Measurements from ENCODE around the gene EPB41. TPM values are rescaled to one million over a fixed set of nuclear protein-coding genes. Genes with fewer than 3 reads are reported as not detected.
"Not testable (repeated sequence)": the region's sequence is repeated elsewhere in the genome, so short reads cannot be mapped to it uniquely, and the experiment has no call there.

The EPB41 gene
- total RNA-seq, 1 experiment from 2014 or later, result 29.7 TPM

DNA sequence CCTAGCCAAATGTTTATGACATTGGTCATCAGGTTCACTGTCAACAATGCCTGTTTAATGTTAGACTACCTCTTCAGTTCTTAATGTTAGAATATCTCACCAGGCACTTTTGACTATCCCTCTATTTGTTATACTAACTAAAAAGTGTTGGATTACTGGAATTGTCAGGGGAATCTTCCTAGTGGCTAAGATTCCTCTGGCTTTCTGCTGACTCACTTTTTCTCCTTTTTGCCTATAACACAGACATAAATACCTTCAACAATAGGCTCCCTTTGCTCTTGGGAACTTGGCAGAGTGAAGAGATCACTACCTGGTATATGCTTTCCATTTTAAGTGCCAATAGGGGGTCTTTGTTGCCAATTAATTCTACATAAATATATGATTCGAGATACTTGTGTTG is 140.8 kb downstream of the EPB41 start:
- in situ Hi-C loops (cut with HindIII; ENCODE audit: low pct_unique_long_range_greater_than_20kb, low sequenced_read_pairs), result no loop called here
- no peak for DNase-seq (ENCODE audit: low read depth, low spot score)

DNA sequence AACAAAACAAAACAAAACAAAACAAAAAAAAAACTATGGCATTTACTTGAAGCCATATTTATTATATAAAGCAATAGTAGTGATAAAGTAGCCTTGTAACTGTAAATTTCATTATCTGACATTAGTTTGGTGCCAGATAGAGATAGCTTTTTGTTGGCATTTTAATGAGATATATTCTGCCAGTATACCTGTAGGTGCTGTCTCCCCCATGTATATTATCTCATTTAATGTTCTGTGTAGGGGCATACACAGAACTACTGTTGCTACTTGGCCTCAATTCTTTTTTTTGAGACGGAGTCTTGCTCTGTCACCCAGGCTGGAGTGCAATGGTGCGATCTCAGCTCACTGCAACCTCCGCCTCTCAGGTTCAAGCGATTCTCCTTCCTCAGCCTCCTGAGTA is 141.9 kb downstream of the EPB41 start:
- no peak for DNase-seq (ENCODE audit: low read depth, low spot score)
- in situ Hi-C loops (cut with HindIII; ENCODE audit: low pct_unique_long_range_greater_than_20kb, low sequenced_read_pairs), result no loop called here

DNA sequence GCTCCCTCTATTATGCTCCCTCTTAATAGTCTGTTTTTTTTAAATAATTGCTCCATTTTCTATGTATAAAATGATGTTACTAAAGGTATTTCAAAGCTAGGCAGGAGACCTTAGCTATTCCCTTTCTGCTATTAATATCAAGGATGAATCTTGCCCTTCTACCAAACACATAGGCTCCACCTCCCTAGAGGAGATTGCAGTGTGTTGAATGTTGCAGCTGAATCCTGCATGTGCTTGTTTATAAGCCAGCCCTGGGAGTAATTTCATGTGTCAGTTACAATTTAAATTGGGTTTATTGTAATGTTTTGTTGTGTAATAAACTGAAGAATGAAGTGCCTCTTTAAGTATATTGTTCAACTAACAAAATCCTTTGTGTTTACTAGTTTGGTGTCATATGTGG is 143.3 kb downstream of the EPB41 start:
- no peak for DNase-seq (ENCODE audit: low read depth, low spot score)
- in situ Hi-C loops (cut with HindIII; ENCODE audit: low pct_unique_long_range_greater_than_20kb, low sequenced_read_pairs), result no loop called here

DNA sequence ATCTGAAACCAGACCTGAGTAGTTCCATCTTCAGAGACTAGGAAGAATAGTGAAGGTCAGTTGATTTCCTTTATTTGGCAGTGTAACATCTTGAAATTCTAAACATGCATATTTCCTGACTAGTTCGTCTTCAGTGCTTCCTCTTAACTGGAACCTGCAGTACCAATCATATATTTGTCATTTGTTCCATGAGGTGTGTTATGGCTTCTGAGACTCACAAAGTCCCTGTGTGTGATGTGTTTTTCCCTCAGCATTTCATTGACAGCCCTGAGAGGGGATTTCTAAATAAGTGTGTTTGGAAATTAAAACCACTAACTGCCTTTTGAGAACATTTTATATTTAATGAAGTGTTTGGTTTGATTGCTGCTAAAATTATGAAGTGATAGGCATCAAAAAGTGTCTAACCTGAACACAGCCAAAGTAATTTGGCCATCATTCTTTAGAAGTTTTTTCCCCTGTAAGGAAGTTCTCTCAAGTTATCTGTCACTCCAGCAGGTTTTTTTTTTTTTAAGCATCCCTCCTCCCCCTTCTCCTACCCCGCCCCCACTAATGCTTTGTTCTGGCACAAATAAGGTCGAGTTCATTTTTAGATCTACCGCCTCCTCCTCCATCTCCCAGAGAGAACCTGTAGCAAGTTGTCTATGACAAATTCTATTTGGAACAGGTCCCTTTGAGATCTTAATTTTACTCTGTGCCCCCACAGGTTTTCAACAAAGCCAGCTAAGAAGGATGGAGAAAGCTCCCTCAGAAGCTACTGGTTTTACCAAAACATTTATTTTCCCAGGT is 148.0 kb downstream of the EPB41 start:
- in situ Hi-C loops (cut with HindIII; ENCODE audit: low pct_unique_long_range_greater_than_20kb, low sequenced_read_pairs), result no loop called here
- DNase-seq (ENCODE audit: low read depth, low spot score), result no peak

DNA sequence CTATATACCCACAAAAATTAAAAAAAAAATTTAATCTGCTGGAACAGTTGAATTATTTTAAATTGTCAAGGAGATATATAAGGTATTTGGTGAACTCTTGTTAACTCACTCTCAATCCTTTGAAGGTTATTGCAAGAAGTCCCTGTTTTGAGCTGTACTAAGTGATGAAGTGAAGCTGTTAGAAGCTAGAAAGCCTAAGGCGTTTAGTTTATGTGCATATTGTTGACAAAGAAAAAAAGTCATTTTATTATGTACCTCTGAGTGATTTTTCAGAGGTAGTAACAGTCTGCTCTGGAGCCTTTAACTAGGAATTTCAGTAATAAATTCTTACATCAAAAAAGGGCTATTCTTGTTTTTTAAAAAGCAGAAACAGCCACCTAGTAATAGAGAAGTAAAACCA is 149.7 kb downstream of the EPB41 start:
- in situ Hi-C loops (cut with HindIII; ENCODE audit: low pct_unique_long_range_greater_than_20kb, low sequenced_read_pairs), result no loop called here
- DNase-seq (ENCODE audit: low read depth, low spot score), result no peak

DNA sequence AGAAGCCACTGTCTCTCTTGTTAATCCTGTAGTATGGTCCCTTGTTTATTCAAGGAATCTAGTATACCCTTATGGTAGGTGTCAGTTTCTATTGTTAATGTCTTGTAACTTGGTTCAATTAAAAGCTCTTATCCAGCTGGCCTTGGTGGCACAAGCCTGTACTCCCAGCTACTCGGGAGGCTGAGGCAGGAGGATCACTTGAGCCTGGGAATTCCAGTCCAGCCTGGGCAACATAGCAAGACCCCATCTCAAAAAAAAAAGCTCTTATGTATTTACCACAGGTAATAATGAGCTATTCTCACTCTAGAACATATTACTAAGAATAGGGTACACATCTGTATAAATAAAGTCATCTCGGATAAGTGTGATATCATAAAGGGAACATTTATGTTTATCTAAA is 162.8 kb downstream of the EPB41 start:
- in situ Hi-C loops (cut with HindIII; ENCODE audit: low pct_unique_long_range_greater_than_20kb, low sequenced_read_pairs), result no loop called here

DNA sequence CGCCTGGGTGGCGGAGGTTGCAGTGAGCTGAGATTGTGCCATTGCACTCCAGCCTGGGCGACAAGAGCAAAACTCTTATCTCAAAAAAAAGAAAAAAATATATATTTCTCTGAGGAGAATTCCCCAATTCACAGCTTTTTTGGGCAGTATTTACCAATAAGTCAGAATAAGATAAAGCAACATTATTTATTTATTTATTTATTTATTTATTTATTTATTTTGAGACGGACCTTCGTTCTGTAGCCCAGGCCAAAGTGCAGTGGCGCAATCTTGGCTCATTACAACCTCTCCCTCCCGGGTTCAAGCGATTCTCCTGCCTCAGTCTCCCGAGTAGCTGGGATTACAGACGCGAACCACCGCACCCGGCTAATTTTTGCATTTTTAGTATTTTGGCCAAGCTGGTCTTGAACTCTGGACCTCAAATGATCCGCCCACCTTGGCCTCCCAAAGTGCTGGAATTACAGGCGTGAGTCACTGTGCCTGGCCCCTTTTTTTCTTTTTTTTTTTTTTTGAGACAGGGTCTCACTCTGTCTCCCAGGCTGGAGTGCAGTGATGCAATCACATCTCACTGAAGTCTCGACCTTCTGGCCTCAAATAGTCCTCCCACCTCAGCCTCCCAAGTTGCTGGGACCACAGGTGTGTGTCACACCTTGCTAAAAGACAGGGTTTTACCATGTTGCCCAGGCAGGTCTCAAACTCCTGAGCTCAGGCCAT is 165.7 kb downstream of the EPB41 start:
- in situ Hi-C loops (cut with HindIII; ENCODE audit: low pct_unique_long_range_greater_than_20kb, low sequenced_read_pairs), result not testable (repeated sequence)

More for the DNA sequence above, 162.8 kb downstream of the EPB41 start:
- no peak for DNase-seq (ENCODE audit: low read depth, low spot score)

DNA sequence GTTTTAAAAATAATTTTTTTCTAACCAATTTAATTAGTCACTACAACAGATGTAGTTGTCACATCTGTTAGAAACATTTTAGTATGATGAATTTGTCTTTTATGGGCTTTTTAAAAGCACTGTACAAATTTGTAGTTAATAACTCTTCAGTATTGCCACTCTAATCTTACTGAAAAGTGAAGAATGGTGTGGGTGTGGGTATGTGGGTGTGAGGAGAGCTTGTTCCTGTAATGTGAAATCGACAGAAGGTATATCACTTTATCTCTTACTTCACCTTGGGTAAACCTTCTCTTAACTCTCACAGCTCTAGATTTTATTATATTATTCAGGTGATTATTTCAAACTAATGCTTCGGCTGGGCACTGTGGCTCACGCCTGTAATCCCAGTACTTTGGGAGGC is 166.8 kb downstream of the EPB41 start:
- no peak for DNase-seq (ENCODE audit: low read depth, low spot score)
- in situ Hi-C loops (cut with HindIII; ENCODE audit: low pct_unique_long_range_greater_than_20kb, low sequenced_read_pairs), result no loop called here

More for the DNA sequence above, 165.7 kb downstream of the EPB41 start:
- DNase-seq (ENCODE audit: low read depth, low spot score), result not testable (repeated sequence)

DNA sequence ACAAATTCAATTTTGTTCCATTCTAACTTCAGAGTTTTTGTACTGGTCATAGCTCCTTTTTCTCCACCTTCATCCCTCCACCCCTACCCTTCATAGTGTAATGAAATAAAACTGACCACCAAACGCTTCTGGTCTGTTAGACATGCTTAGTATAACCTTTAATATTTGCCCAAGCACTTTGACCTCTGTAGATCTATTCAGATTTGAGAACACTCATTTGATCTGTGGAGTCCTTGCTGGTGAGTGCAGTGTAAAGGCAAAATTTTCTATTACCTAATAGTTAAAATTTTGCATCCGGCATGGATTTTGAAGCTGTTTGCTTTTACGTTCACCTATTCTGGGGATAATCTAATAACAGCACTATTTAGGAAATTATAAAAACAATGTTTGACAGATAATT is 168.2 kb downstream of the EPB41 start:
- no peak for DNase-seq (ENCODE audit: low read depth, low spot score)
- in situ Hi-C loops (cut with HindIII; ENCODE audit: low pct_unique_long_range_greater_than_20kb, low sequenced_read_pairs), result no loop called here

DNA sequence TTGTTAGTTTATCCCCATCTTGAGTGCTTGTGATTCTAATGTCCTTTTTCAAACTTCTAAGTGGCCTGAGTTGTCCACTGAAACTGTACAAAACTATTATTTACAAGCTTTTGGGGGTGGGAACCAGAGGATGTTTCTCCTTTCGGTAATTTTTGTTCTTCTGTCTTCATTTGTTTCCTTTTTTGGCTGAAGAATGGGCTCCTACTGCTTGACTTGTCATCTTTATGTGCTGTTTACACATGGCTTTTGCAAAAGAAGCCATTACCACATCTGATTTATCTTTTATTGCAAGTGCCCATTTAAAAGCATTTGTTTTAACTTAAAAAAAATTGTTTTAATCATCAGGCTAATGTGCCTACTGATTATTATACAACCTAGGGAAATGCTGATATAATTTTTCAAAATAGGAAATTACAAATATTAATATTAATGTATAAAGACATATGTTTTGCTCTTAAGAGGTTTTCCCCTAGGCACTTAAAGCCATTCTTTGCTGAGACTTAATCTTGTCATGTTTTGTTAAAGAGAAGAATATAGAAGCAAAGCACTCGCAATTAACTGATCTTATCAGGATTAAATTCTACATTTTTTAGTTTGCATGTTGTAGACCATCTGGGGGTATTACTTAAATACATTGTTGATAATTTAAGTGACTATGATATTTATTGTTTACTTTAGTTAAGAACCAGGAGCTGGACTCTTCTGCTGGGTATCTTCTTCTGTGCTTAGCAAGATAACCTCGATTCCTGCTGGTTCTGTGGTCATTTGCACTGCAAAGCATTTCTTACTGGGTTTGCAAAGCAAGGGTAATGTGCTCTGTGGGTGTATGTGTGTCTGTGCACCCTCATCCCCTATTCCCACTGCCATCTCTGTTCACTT is 169.2 kb downstream of the EPB41 start:
- in situ Hi-C loops (cut with HindIII; ENCODE audit: low pct_unique_long_range_greater_than_20kb, low sequenced_read_pairs), result no loop called here
- DNase-seq (ENCODE audit: low read depth, low spot score), result no peak

DNA sequence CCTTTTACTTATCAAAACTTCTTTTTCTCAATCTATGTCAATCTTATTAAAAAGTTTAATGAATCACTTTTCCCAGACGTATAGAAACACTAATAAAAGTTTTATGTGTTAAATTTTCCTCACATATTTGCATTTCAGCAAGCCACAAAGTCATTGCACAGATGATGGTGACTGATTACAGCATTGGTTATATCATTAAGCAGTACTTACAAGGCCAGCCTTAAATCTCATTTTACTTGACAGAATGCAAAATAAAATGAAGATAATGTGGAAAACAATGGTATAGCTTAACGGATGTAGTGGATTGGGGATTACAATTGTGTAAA is 169.8 kb downstream of the EPB41 start:
- in situ Hi-C loops (cut with HindIII; ENCODE audit: low pct_unique_long_range_greater_than_20kb, low sequenced_read_pairs), result no loop called here
- no peak for DNase-seq (ENCODE audit: low read depth, low spot score)

DNA sequence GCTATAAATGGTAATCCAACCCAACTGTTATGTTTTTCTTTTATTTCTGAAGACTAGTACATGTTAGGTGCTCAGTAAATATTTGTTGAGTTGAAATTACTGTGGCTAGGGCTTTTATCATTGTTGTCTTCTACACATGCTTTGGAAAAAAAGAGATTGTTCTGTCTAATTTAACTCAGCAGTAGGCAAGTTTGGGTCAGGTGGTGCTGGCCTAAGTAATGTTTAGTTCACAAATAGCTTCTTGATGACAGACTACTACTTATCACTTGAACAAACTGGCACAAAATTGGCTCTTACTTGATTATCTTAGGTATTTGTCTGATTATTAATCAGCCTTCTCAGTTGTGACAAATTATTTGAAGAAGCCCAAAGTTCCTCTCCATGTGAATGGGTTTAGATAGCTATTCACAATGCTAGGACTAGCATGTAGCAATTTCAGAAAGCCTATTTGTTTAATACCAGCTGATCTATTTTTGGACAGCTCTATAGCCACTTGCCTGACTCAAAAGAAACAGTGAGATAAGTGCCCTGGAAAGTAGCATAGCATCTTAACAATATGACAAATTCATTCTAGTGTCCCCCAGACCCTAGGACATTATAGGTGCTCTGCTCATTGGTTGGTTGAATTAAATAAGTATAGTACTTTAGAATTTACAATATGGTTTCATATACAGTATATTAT is 176.7 kb downstream of the EPB41 start:
- in situ Hi-C loops (cut with HindIII; ENCODE audit: low pct_unique_long_range_greater_than_20kb, low sequenced_read_pairs), result no loop called here
- no peak for DNase-seq (ENCODE audit: low read depth, low spot score)

DNA sequence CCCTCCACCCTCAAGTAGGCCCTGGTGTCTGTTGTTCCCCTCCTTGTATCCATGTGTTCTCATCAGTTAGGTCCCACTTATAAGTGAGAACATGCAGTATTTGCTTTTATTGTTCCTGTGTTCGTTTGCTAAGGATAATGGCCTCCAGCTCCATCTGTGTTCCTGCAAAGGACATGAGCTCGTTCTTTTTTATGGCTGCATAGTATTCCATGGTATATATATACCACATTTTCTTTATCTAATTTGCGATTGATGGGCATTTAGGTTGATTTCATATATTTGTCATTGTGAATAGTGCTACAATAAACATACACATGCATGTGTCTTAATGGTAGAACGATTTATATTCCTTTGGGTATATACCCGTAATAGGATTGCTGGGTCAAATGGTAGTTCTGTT is 178.3 kb downstream of the EPB41 start:
- in situ Hi-C loops (cut with HindIII; ENCODE audit: low pct_unique_long_range_greater_than_20kb, low sequenced_read_pairs); DNase-seq (ENCODE audit: low read depth, low spot score): not testable (repeated sequence)

DNA sequence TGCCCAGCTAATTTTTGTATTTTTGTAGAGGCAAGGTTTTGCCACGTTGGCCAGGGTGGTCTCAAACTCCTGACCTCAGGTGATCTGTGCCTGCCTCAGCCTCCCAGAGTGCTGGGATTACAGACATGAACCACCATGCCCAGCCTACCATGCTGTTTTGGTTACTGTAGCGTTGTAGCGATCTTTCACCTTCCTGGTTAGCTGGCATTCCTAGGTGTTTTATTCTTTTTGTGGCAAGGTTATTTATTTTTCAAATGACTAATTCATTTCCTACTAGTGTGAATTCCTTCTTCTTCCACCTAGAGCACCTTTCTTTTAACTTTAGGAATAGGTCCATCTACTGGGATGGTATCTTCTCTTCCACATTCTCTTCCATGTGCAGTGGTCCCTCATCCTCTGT is 180.1 kb downstream of the EPB41 start:
- DNase-seq (ENCODE audit: low read depth, low spot score), result no peak
- in situ Hi-C loops (cut with HindIII; ENCODE audit: low pct_unique_long_range_greater_than_20kb, low sequenced_read_pairs), result no loop called here

DNA sequence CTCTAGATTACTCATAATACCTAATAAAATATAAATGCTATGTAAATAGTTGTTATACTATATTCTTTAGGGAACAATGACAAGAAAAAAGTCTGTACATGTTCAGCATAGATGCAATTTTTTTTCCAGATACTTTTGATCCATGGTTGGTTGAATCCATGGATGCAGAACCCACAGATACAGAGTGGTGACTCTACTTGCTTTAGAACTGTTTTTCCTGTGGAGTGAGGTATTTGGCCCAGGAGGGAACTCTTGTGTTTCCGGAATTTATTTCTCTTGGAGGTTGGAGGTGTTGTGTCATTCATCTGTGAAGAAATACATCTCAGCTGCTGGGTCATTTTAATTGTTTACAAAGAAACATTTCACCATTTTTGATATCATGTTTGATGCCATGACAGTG is 180.6 kb downstream of the EPB41 start:
- DNase-seq (ENCODE audit: low read depth, low spot score), result no peak
- in situ Hi-C loops (cut with HindIII; ENCODE audit: low pct_unique_long_range_greater_than_20kb, low sequenced_read_pairs), result no loop called here

DNA sequence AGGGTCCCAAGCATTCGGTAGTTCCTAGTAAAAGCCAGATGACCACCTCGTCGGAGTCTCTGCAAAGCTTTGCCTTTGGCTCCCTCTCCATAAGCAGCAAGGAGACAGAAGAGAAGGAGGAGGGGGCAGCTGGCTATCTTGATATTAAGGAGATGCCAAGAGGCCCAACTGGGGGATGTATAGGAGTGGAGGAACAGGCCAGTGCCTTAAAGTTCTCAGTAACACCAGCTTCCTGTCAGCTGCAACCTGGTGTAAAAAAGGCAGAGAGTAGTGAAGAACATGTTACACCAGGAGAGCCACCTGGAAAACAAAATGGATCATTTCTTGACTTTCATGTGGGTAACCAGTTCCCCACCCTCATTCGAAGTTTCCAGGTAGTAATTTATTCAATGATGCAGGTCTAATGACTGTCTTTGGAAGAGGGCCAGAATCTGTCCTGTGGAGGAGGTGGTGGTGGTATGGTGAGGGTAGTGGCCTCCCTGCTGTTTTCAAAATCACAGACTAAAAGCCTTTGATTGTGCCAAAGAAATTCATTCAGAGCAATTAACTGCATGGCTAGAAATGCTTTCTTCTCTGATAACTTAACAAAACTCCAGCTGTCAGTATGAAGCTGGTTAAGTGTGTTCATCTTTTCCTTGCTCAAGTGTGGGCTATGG is 182.0 kb downstream of the EPB41 start:
- in situ Hi-C loops (cut with HindIII; ENCODE audit: low pct_unique_long_range_greater_than_20kb, low sequenced_read_pairs), result no loop called here
- DNase-seq (ENCODE audit: low read depth, low spot score), result no peak

DNA sequence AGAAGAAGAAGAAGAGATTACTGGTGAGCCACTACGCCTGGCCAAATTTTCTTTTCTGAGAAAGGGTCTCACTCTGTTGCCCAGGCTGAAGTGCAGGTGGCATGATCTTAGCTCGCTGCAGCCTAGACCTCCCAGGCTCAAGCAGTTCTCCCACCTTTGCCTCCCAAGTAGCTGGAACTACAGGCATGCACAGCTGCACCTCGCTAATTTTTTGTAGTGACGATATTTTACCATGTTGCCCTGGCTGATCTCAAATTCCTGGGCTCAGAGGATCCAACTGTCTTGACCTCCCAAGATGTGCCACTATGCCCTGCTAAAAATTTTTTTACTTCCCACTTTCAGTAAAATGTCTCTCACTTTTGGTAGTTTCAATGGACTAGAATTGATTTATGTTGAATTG is 184.9 kb downstream of the EPB41 start:
- DNase-seq (ENCODE audit: low read depth, low spot score), result no peak
- in situ Hi-C loops (cut with HindIII; ENCODE audit: low pct_unique_long_range_greater_than_20kb, low sequenced_read_pairs), result no loop called here

All from SK-MEL-5 (cell line).